COR-L47 (cell line): ENCODE measurements around the gene ITIH6.

Experiments used
- DNase-seq: peaks from one replicate; lab custom pipeline; 2025; lab: John Stamatoyannopoulos, UW

ITIH6 gene

GRCh38 chrX:54711735-54712134, 86.3 kb downstream of the ITIH6 start:
- DNase-seq: no peak

- DNase-seq: no peak
Observed at GRCh38 chrX:54710920-54711319, 87.1 kb downstream of the ITIH6 start.

- DNase-seq: no peak
Observed at GRCh38 chrX:54708404-54708803, 89.7 kb downstream of the ITIH6 start.
